Activated naive CD4-positive, alpha-beta T cell treated with anti-CD3 and anti-CD28 coated beads, Interleukin-2, amount 50 U/mL, for 16 hours (primary cell): ENCODE measurements around the gene USP32.

Experiments used
- DNase-seq: peaks from one replicate; pipeline ENCODE4 v3.0.0-alpha.2; 2020

Gene USP32

DNA sequence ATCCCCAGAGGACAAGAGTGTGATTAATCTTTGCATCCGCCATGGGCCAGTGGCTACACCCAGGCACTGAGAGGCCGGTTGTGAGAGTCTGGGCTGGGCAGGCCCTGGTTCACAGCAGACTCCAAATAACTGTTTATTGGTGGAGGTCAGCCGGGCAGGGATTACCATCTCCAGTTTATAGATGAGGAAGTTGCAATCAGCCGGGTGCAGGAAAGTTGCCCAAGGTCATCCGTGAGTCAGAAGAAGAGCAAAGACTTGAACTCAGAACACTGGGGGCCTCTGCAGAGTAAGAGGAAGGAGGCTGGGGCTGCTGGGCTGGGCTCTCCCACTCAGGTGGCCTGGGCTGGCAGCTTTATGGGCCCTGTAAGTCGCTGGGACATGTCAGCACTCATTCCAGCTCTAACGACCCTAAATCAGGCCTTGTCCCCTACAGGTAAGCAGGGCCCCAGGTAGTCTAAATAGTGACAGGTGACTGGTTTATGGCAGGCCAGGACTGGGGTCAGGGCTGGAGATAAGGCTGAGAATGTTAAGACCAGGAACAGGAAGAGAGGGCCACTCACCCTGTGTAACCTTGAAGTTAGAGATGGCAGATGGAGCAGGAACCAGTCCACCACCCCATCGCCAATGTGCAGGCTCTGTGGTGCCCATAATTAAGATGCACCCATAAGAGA is 244.2 kb downstream of the USP32 start:
- no peak for DNase-seq

GRCh38 chr17:60146206-60146605 is 245.7 kb downstream of the USP32 start:
- no peak for DNase-seq

DNA sequence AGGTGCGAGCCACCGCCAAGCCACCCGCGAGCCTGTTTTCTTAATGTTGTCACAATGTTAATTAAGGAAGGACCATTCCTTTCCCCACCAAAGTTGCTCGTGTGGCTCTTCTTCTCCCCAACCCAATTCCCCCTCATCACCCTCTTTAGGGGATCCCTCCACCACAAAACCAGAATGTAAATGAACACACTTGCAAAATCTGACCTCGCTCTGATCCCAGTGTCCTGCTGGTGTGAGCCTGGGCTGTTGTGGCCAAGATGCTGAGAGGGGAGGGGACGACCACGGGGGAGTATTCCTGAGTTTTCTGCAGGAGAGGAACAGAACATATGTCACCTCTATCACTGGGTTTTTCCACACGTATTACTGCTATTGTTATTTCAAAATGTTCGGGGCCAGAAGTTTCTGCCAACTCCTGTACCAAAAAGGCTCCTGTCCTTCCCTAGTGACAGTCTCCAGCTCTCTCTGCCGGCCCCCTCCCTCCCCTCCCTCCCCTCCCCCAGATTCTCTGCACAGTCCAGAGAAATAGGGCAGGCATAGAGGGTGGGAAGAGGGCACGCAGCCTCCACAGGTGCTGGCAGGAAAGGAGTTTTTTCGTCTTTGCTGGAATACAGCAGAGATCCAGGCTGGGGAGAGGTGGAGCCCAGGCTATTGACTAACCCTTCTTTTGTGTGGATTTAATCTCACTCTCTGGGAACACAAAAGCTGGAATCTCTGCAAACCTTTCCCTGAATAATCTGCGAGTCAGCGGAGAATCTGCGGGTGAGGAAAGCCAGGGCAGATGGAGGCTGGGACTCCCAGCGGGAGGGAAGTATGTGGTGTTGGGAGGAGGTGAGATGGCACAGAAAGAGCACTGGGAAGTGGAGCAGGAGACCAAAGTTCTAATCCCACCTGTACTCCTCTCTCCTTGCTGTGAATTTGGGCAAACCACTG is 246.7 kb downstream of the USP32 start:
- DNase-seq, result no peak

GRCh38 chr17:60142872-60143499 is 248.9 kb downstream of the USP32 start:
- DNase-seq, result peak; percentile 83

GRCh38 chr17:60141111-60142018 is 250.6 kb downstream of the USP32 start:
- no peak for DNase-seq

DNA sequence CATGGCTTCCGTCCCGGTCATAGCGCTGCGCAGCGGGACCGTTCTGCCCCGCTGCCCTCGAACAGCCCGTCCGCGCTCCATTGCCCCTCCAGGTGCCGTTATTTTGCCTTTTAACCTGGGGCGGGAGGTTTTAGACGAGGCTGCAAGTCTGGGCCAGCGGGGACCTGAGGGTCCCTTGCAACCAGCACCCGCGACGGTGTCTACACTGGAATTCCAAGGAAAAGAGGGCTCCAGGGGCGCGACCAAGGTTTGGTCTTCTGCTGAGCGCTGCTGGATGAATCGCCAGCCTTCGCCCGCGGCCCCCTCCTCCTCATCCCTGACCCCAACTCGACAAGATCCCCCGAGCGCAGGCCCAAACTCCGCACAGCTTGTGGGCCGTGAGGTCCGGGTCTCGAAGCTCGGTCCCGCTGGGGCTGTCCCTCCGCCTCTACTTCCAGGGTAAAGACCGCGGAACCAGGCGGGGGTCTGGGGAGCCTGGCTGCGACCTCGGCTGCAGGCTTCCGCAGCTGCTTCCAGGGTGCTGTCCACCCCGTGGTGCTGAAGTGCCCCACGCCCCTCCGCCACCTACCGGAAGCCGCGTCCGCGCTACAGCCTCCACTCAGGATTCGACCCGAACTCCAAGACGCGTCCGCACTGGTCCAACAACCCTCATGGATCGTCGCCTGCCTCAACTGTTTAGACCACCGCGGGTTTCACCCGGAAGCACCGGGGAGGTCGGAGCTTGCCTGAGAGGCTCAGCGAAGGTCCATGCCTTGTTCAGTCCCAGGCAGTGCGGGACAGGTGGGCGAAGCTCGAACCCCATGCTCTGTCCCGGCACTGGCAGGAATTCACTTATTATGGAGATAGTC is 252.3 kb downstream of the USP32 start:
- peak; percentile 69 for DNase-seq

DNA sequence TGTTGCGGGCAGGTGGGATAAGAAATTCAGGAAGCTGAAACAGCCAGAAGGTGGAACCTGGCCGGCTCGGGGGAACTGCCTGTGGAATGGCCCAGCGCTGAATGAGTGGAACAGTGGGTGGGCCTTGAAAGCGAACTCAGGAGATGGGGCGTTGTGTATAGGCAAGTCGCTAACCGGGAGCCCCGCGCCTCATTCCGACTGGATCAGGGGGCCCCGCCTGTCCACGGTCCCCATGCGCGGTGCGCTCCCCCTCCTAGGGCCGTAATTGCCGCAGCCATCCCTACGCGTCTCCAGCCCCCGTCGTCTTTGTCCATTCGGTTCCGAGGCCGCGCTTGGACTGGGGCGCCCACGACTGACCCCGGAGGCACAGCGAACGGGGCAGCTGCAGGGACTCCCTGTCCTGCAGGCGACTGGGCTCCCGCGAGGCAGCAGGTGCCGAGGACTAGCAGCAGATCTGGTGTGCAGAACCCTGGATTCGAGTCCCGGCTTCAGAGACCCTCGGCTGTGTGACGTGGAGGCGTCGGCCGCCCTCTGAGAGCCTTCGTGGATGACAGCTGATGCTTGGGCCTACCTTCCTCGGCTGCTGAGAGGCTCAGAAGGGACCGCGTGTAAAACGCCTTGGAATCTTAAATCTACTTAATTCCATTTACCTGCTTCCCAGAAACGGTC is 253.0 kb downstream of the USP32 start:
- no peak for DNase-seq

DNA sequence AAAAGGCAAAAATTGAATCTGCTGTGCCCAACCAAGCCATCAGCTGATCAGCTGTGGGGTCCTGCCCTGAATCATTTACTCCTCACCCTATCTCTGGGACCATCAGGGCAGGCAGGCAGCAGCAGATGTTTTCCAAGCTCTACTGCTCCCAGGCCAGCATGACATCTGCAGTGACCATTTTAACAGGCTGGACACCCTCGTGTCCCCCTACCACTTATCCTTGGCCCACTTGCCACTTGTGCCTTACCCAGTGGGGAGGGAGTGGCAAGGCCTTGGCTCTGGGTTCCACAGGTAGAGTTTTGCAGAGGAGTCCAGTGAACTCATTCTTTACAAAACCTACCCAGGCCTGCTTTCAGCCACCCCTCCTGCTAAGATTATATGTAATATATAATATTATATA is 254.2 kb downstream of the USP32 start:
- no peak for DNase-seq

- peak; percentile 4 for DNase-seq
Observed at GRCh38 chr17:60135951-60136666, 255.8 kb downstream of the USP32 start.

DNA sequence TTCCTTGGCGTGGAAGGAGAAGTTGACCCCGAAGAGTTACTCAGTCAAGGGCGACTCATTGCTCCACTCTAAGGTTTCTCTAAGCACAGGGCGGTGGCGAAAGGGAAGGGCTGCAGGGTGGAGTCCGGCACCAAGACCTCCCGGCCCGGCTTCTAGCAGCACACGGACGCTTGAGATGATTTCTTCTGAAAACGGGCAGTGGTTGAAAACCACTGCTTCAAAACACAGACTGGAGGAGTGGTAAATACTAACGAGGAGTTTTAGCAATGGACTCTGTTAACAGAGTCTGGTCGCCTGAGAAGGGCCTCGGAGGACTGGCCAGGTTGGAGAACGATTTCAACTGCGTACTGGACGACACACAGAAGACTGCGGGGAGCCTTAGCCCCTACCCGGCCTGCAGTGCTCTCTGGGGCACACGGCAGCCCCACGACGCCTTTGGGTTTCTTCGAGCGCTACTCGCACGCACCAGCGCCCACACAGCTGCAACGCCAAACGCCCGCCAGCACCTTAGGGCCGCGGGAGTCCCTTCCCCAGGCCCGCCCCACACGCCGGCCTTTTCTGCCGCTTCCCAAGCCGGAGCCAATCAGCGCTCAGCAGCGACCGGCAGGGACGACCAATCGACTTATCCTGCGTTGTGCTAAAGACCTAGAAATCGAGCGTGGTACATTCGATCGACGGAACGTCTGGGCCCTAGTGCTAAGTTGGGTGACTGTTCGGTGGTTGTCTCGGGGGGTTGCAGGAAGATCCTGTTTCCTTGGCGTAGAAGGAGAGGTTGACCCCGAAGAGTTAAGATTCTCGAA is 256.6 kb downstream of the USP32 start:
- peak; percentile 86 for DNase-seq

DNA sequence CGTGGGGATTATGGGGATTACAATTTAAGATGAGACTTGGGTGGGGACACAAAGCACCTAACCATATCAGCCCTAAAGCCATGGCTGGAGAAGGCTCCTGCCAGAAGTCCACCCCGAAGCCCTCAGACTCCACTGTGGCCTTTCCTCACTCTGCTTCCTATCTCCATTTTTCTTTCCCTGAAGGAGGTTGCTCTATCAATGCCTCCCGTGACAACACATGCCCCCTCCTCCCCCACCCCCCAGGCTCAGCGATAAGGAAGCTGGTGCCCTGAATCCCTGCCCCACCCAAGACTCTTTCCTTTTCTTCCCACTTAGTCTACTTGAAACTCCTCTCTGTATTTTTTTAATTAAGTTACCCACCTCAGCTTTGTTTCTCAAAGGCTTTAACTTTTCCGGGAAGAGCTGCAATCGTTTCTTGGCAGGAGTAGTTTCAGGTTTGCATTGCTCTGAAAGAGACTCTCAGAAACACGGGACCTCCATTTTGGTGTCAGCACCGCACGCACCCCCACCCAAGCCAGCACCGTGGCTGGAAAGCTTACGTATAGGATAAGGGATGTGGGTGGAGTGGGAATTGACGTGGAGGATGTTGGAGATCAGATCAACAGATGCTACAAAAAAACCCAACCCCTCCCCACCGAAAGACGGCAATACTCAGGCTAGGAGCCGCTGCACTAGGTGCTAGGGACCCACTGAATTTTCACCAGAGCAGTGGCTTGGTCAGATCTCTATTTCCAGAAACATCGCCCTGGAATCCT is 257.4 kb downstream of the USP32 start:
- DNase-seq, result peak; percentile 24

DNA sequence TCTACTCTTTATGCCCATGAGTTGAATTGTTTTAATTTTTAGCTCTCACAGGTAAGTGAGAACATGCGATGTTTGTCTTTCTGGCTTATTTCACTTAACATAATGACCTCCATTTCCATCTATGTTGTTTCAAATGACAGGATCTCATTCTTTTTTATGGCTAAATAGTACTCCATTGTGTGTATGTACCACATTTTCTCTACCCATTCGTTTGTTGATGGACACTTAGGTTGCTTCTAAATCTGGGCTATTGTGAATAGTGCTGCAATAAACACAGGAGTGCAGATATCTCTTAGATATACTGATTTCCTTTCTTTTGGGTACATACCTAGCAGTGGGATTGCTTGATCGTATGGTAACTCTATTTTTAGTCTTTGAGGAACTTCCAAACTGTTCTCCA is 261.5 kb downstream of the USP32 start:
- no peak for DNase-seq

- no peak for DNase-seq
Observed at GRCh38 chr17:60129164-60129563, 262.8 kb downstream of the USP32 start.
